Left ventricle myocardium inferior (tissue), 1 donor: ENCODE results near the gene RPS6KB2. TPM values are rescaled to one million over a fixed set of nuclear protein-coding genes. Genes with fewer than 3 reads are reported as not detected.
A peak's percentile ranks its signal among the peaks of the same experiment; 100 is the strongest.

Experiments
- DNase-seq: peaks from one replicate; pipeline ENCODE4 v3.0.0-alpha.2; 2020
- H3K27ac ChIP-seq: fragments of 200-600 bp; replicated peaks from 2 replicates; pipeline ENCODE4 v1.8.0; 2021
- H3K27me3 ChIP-seq: fragments of 200-600 bp; 2 replicates; pipeline ENCODE4 v1.8.0; 2021; ENCODE audit warnings: low read depth
- H3K36me3 ChIP-seq: fragments of 200-600 bp; 2 replicates; pipeline ENCODE4 v1.8.0; 2021
- H3K4me1 ChIP-seq: fragments of 200-600 bp; 2 replicates; pipeline ENCODE4 v1.8.0; 2021
- H3K4me3 ChIP-seq: fragments of 200-600 bp; 2 replicates; pipeline ENCODE4 v1.8.0; 2021; ENCODE audit warnings: mild to moderate bottlenecking, moderate library complexity
- H3K9me3 ChIP-seq: fragments of 200-600 bp; replicated peaks from 2 replicates; pipeline ENCODE4 v1.8.0; 2021
- intact Hi-C: fragments of 100-400 bp; cut with micrococcal nuclease; formaldehyde crosslinking; loops from one replicate; pipeline ENCODE4 v1.11.0; 2022
- total RNA-seq: library from RNA; stranded (reverse); fragmentation: NEBNext Ultra II Directional; extraction: Animal tissue kit (Norgen Biotek cat#: 25700); gene quantifications from one replicate; pipeline ENCODE4 v1.2.1, GENCODE V29; 2021
- TF ChIP-seq, protein P1 (sequence below): fragments of 200-600 bp; IDR thresholded peaks from 2 replicates; pipeline ENCODE4 v1.8.0; 2021; ENCODE audit warnings: antibody characterized with exemption, mild to moderate bottlenecking, borderline replicate concordance
- donor health status: DM: no; HTN: yes; CAD: no; lungs with severe emphysema.

The RPS6KB2 gene
- total RNA-seq, 1 donor from 2014 or later, result 21.3 TPM

DNA sequence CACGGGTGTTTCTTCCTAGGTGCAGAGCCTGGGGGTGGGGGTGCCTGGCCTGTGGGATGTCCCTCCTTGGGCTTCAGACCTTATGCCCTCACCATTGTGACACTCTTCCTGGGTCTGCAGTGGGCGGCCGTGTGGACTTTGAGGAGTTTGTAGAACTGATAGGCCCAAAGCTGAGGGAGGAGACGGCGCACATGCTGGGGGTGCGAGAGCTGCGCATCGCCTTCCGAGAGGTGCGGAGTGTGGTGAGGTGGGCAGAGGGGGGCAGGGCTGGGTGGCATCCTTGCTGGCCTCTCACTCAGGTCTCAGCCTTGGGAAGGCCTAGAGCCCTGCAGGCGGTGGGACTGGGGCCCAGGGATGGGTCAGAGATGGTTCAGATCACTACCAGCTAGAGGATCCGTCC, 29.2 kb downstream of the RPS6KB2 start:
- no peaks in the 10 kb centered on the region for H3K27me3 ChIP-seq
- no peak overlapping the region for H3K4me3 ChIP-seq
- no peaks in the 10 kb centered on the region for H3K9me3 ChIP-seq
- TF ChIP-seq, protein P1, sequence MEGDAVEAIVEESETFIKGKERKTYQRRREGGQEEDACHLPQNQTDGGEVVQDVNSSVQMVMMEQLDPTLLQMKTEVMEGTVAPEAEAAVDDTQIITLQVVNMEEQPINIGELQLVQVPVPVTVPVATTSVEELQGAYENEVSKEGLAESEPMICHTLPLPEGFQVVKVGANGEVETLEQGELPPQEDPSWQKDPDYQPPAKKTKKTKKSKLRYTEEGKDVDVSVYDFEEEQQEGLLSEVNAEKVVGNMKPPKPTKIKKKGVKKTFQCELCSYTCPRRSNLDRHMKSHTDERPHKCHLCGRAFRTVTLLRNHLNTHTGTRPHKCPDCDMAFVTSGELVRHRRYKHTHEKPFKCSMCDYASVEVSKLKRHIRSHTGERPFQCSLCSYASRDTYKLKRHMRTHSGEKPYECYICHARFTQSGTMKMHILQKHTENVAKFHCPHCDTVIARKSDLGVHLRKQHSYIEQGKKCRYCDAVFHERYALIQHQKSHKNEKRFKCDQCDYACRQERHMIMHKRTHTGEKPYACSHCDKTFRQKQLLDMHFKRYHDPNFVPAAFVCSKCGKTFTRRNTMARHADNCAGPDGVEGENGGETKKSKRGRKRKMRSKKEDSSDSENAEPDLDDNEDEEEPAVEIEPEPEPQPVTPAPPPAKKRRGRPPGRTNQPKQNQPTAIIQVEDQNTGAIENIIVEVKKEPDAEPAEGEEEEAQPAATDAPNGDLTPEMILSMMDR, result no peak
- no peaks in the 10 kb centered on the region for H3K36me3 ChIP-seq
- DNase-seq, result no peak
- H3K27ac ChIP-seq, result no peak overlapping the region
- peaks cover 6% of the 10 kb centered on the region for H3K4me1 ChIP-seq
- intact Hi-C loops, result no loop called here

DNA sequence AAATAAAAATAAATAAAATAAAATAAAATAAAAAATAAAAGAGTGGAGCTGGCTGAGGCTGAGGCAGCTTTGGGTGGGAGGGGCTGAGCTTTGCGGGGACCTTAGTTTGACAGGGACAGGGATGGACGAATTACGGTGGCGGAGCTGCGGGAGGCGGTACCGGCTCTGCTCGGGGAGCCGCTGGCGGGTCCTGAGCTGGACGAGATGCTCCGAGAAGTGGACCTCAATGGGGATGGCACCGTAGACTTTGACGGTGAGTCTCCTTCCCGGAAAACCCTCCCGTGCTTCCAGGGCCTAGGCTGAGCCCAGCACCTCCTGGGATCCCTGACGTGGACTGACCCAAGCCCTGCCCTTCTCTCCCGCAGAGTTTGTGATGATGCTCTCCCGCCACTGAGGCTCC, 30.0 kb downstream of the RPS6KB2 start:
- H3K36me3 ChIP-seq, result no peaks in the 10 kb centered on the region
- no peak for DNase-seq
- H3K9me3 ChIP-seq, result no peaks in the 10 kb centered on the region
- intact Hi-C loops, result no loop called here
- no peaks in the 10 kb centered on the region for H3K27me3 ChIP-seq
- TF ChIP-seq, protein P1, result no peak
- peaks cover 2% of the 10 kb centered on the region for H3K4me1 ChIP-seq
- H3K27ac ChIP-seq, result no peak overlapping the region
- H3K4me3 ChIP-seq, result no peak overlapping the region

DNA sequence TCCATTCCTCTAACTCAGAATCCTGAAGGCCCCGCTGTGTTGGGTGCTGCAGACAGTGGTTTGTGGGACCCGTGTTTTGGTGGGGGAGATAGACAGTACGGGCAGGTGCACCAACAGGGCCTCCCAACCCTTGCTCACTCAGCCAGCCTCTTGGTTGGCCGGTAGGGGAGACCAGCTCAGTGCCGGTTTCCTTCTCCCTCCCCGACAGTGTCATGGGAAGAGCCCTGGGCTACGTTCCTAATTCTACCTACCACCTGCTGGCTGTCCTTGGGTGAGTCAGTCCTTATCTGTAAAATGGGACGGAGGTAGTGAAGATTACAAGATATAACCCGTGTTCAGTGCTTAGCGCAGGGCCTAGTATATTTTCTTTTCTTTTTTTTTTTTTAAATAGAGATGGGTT, 34.9 kb downstream of the RPS6KB2 start:
- Histone ChIP-seq H3K27me3 (no peaks in the 10 kb centered on the region), H3K4me1 (peaks cover 35% of the 10 kb centered on the region), H3K4me3 (no peak overlapping the region), H3K9me3 (no peaks in the 10 kb centered on the region), H3K36me3 (no peaks in the 10 kb centered on the region), H3K27ac (no peak overlapping the region)
- TF ChIP-seq, protein P1, result no peak
- DNase-seq, result no peak
- intact Hi-C loops, result no loop called here

DNA sequence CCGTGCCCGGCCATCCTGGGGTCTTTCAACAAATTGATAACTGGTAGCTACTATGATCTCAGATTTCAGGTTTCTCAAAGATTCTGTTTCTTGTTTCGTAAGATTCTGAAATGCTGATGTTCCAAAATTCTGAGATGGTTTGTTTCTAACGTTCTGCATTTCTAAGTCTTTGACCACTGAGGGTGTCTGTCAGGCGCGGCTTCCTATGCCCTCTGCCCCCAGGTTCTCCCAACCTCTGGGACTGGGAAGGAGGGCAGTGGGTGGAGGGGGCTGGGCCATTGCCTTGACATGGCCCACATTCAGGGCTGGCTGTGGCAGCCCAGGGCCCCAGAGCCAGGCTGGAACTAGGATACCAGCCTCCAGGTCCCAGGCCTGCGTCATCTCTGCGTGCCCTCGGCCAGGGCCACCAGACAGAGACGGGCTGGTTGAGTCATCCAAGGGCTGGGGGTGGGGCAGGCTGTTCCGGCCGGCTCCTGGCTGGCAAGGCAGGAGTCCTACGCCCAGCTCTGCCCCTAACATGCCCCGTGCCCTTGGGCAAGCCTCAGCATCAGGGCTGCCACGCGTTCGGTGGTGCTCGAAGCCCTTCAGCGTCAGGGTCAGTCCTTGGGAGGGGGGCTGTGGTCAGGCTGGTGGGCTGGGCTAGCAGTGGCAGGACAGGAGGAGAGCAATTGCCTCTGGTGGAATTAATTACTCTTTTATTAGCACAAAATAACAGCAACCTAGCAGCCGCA, 35.6 kb downstream of the RPS6KB2 start:
- intact Hi-C loops, result no loop called here
- peak; percentile 45 for DNase-seq
- H3K4me1 ChIP-seq, result peaks cover 42% of the 10 kb centered on the region
- H3K9me3 ChIP-seq, result no peaks in the 10 kb centered on the region
- H3K4me3 ChIP-seq, result peak overlapping the region; percentile 75
- peak overlapping the region; percentile 95 for H3K27ac ChIP-seq
- TF ChIP-seq, protein P1, result no peak
- H3K36me3 ChIP-seq, result no peaks in the 10 kb centered on the region
- H3K27me3 ChIP-seq, result no peaks in the 10 kb centered on the region

DNA sequence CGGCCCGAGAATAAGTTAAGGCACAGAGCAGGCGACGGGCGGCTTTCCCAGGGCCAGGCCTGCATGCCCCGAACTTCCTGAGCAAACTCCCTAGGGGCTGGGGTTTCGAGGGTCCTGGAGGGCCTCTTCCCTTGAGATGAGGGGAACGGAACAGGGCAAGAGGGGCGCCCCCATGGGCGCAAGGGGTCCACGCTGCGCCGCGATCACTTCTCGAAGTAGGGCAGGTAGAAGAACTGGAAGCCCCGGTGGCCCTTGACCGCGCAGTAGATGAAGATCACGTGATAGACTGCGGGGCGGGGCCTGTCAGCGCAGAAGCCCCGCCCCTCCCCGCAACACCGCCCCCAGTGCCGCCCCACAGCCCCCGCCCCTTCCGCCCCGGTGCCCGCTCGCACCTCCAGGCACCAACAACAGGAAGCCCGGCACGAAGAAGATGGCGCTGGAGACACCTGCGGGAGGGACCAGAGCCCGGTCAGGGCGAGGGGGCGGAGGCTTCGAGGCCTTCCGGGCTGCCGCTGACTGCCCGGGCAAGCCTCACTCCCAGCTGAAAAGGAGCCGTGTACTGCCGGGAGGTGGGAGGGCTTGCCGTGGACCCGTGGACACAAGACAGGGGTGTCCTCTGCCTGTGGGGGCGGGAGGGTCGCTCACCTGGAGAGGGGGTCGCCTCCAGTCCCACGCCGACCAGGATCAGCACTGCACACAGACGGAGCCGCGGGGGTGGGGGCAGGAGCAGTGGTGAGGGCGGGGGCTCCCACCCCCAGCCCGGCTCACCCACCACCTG, 36.3 kb downstream of the RPS6KB2 start:
- Histone ChIP-seq H3K9me3 (no peaks in the 10 kb centered on the region), H3K36me3 (no peaks in the 10 kb centered on the region), H3K4me3 (peak overlapping the region; percentile 75), H3K27me3 (no peaks in the 10 kb centered on the region), H3K27ac (peak overlapping the region; percentile 95), H3K4me1 (peaks cover 47% of the 10 kb centered on the region)
- intact Hi-C loops, result no loop called here
- peak; percentile 87 for DNase-seq
- TF ChIP-seq, protein P1, result no peak
